T-helper 1 cell (primary cell): ENCODE data around the gene LAMC1.

ENCODE experiments used
- DNase-seq, 5 donors: peaks; one replicate each; pipeline ENCODE4 v3.0.0-alpha.2; 2012 to 2020

LAMC1 gene

GRCh38 chr1:183021405-183022201, 1.6 kb upstream of the LAMC1 start:
- no peak for DNase-seq

GRCh38 chr1:183022202-183023145, 746 bp upstream of the LAMC1 start:
- peak in 2 of 5 donors; percentile 1 to 40 for DNase-seq

- peak in 2 of 5 donors; percentile 1 to 44 for DNase-seq
These were observed 539 bp downstream of the LAMC1 start for GRCh38 chr1:183023601-183024316.

- DNase-seq, result no peak
These were observed 1.2 kb downstream of the LAMC1 start for GRCh38 chr1:183024317-183025009.

- no peak for DNase-seq
These were observed 1.8 kb downstream of the LAMC1 start for GRCh38 chr1:183025010-183025337.

- DNase-seq, result no peak
These were observed 2.9 kb downstream of the LAMC1 start for GRCh38 chr1:183025782-183026774.

GRCh38 chr1:183027031-183027430, 3.8 kb downstream of the LAMC1 start:
- DNase-seq, result no peak

- no peak for DNase-seq
These were observed 4.6 kb downstream of the LAMC1 start for GRCh38 chr1:183027791-183028190.

- DNase-seq, result no peak
These were observed 6.4 kb downstream of the LAMC1 start for GRCh38 chr1:183029591-183030000.

- DNase-seq, result no peak
These were observed 6.8 kb downstream of the LAMC1 start for GRCh38 chr1:183030053-183030452.

GRCh38 chr1:183032122-183032921, 9.1 kb downstream of the LAMC1 start:
- DNase-seq, result no peak

- peak in 1 of 5 donors; percentile 8 for DNase-seq
These were observed 10.0 kb downstream of the LAMC1 start for GRCh38 chr1:183033205-183033604.

GRCh38 chr1:183034682-183035081, 11.5 kb downstream of the LAMC1 start:
- no peak for DNase-seq

GRCh38 chr1:183038333-183038866, 15.2 kb downstream of the LAMC1 start:
- DNase-seq, result no peak

- DNase-seq, result no peak
These were observed 15.7 kb downstream of the LAMC1 start for GRCh38 chr1:183038913-183039312.

- no peak for DNase-seq
These were observed 16.1 kb downstream of the LAMC1 start for GRCh38 chr1:183039330-183039729.

GRCh38 chr1:183039985-183040447, 16.8 kb downstream of the LAMC1 start:
- DNase-seq, result no peak

- DNase-seq, result no peak
These were observed 17.3 kb downstream of the LAMC1 start for GRCh38 chr1:183040547-183040971.

- no peak for DNase-seq
These were observed 20.0 kb downstream of the LAMC1 start for GRCh38 chr1:183043254-183043653.
